HepG2 (cell line): Measurements from ENCODE around the gene ZNF697. TPM values are rescaled to one million over a fixed set of nuclear protein-coding genes. Genes with fewer than 3 reads are reported as not detected.

Experiments
- CHD2 ChIP-seq: IDR thresholded peaks from 2 replicates; pipeline ENCODE4 v1.6.1; 2011; ENCODE audit warnings: low read depth, low read length, improper control_type of control experiment
- FOXO1 ChIP-seq: sonication (generic); formaldehyde crosslinking; IDR thresholded peaks from 2 replicates; pipeline ENCODE4 v1.4.0; 2020; ENCODE audit warnings: missing genetic modification reagents
- GZF1 ChIP-seq: sonication (generic); formaldehyde crosslinking; IDR thresholded peaks from 2 replicates; pipeline ENCODE4 v1.5.1; 2020; ENCODE audit warnings: mild to moderate bottlenecking, missing genetic modification reagents
- HOXA7 ChIP-seq: sonication (generic); formaldehyde crosslinking; IDR thresholded peaks from 2 replicates; pipeline ENCODE4 v1.8.1; 2022; ENCODE audit warnings: mild to moderate bottlenecking, missing genetic modification reagents, moderate library complexity
- JUNB ChIP-seq: sonication (generic); formaldehyde crosslinking; IDR thresholded peaks from 2 replicates; pipeline ENCODE4 v1.8.0; 2022; ENCODE audit warnings: missing genetic modification reagents, mild to moderate bottlenecking, borderline replicate concordance
- JUND ChIP-seq: sonication (generic); formaldehyde crosslinking; IDR thresholded peaks from 2 replicates; pipeline ENCODE4 v1.8.0; 2022; ENCODE audit warnings: mild to moderate bottlenecking, missing genetic modification reagents
- KDM2A ChIP-seq: sonication (generic); formaldehyde crosslinking; IDR thresholded peaks from 2 replicates; pipeline ENCODE4 v1.4.0; 2020; ENCODE audit warnings: low read depth, missing genetic modification reagents, borderline replicate concordance
- MED8 ChIP-seq: sonication (generic); formaldehyde crosslinking; IDR thresholded peaks from 2 replicates; pipeline ENCODE4 v1.8.1; 2023; ENCODE audit warnings: mild to moderate bottlenecking, missing genetic modification reagents; ENCODE audit not compliant: insufficient replicate concordance
- MIER3 ChIP-seq: IDR thresholded peaks from 2 replicates; pipeline ENCODE4 v1.6.1; 2016; ENCODE audit warnings: missing compliant biosample characterization, borderline replicate concordance
- RAD21 ChIP-seq: fragments of 450-650 bp; formaldehyde crosslinking; IDR thresholded peaks from 2 replicates; pipeline ENCODE4 v1.5.0; 2020; ENCODE audit warnings: mild to moderate bottlenecking
- RFXAP ChIP-seq: sonication (generic); formaldehyde crosslinking; IDR thresholded peaks from 2 replicates; pipeline ENCODE4 v1.4.0; 2020; ENCODE audit warnings: missing genetic modification reagents, borderline replicate concordance
- SRSF4 ChIP-seq: fragments of 200-400 bp; formaldehyde crosslinking; IDR thresholded peaks from one replicate; pipeline ENCODE4 v1.6.1; 2018; ENCODE audit warnings: mild to moderate bottlenecking, low read depth, low read length, moderate library complexity; ENCODE audit not compliant: poor library complexity, severe bottlenecking
- ZBTB20 ChIP-seq: sonication (generic); formaldehyde crosslinking; IDR thresholded peaks from 2 replicates; pipeline ENCODE4 v1.8.1; 2023; ENCODE audit warnings: missing genetic modification reagents, low read depth, mild to moderate bottlenecking, borderline replicate concordance
- ZMAT3 ChIP-seq: sonication (generic); formaldehyde crosslinking; conservative IDR thresholded peaks from 2 replicates; pipeline ENCODE4 v1.7.0; 2021; ENCODE audit warnings: missing genetic modification reagents
- ZNF138 ChIP-seq: sonication (generic); formaldehyde crosslinking; IDR thresholded peaks from 2 replicates; pipeline ENCODE4 v1.5.0; 2020; ENCODE audit warnings: mild to moderate bottlenecking, low read depth, missing genetic modification reagents
- ZNF354B ChIP-seq: sonication (generic); formaldehyde crosslinking; IDR thresholded peaks from 2 replicates; pipeline ENCODE4 v1.8.0; 2022; ENCODE audit warnings: mild to moderate bottlenecking, missing genetic modification reagents
- ZNF430 ChIP-seq: sonication (generic); formaldehyde crosslinking; IDR thresholded peaks from 2 replicates; pipeline ENCODE4 v1.9.0; 2021; ENCODE audit warnings: mild to moderate bottlenecking, missing genetic modification reagents
- ZNF460 ChIP-seq: sonication (generic); formaldehyde crosslinking; IDR thresholded peaks from 2 replicates; pipeline ENCODE4 v1.5.1; 2020; ENCODE audit warnings: missing genetic modification reagents, mild to moderate bottlenecking, borderline replicate concordance
- ZNF567 ChIP-seq: sonication (generic); formaldehyde crosslinking; IDR thresholded peaks from 2 replicates; pipeline ENCODE4 v1.8.1; 2023; ENCODE audit warnings: mild to moderate bottlenecking, missing genetic modification reagents, borderline replicate concordance
- ZNF577 ChIP-seq: sonication (generic); formaldehyde crosslinking; IDR thresholded peaks from 2 replicates; pipeline ENCODE4 v1.4.0; 2020; ENCODE audit warnings: mild to moderate bottlenecking, low read depth, missing genetic modification reagents, borderline replicate concordance
- polyA plus RNA-seq, 8 experiments: library from polyadenylated mRNA; depleted of rRNA in 3 of 8; stranded (reverse) in 7 of 8; unstranded in 1 of 8; fragments of >200 nt; fragmentation: Illumina TruSeq in 4 of 8; extraction: Trizol in 4 of 8; gene quantifications; 2 replicates each; pipeline versions ENCODE4 v1.2.1 to v1.2.3, GENCODE V29; 2011 to 2016; ENCODE audit warnings: low read depth in 4 of 8, missing spikeins in 1 of 8, mixed read lengths in 1 of 8; ENCODE audit not compliant: insufficient read depth in 1 of 8
- total RNA-seq, 5 experiments: library from RNA; depleted of rRNA; stranded (reverse); fragments of >200 nt; fragmentation: Illumina TruSeq; extraction: Trizol; gene quantifications; 2 replicates each; pipeline ENCODE4 v1.2.3, GENCODE V29; 2016; ENCODE audit warnings: low read depth in 1 of 5
- TF ChIP-seq, protein P1 (sequence below): sonication (generic); formaldehyde crosslinking; IDR thresholded peaks from 2 replicates; pipeline ENCODE4 v1.5.1; 2020; ENCODE audit warnings: mild to moderate bottlenecking, missing genetic modification reagents, moderate library complexity
- TF ChIP-seq, protein P2 (sequence below): sonication (generic); formaldehyde crosslinking; IDR thresholded peaks from 2 replicates; pipeline ENCODE4 v1.4.0; 2020; ENCODE audit warnings: mild to moderate bottlenecking, missing genetic modification reagents

ZNF697 gene
- total and polyA plus RNA-seq, 2 of the 13 experiments (the other 11 are each of a cell fraction or from before 2014, with no cell fraction given): 2.3 to 7.1 TPM

GRCh38 chr1:119647734-119648619 lies at the start of gene ZNF697 (continued):
- TF ChIP-seq ZNF354B (CRISPR knock-in tag) (no peak), ZNF577 (no peak), ZBTB20 (CRISPR knock-in tag) (no peak; the same call in 1 of the 2 replicates), RFXAP (CRISPR knock-in tag) (peak; percentile 56; the same call in 1 of the 2 replicates), ZNF460 (CRISPR knock-in tag) (no peak), HOXA7 (CRISPR knock-in tag) (no peak), RAD21 (peak; percentile 38), MIER3 (CRISPR knock-in tag) (peak; percentile 21; the same call in 1 of the 2 replicates), JUND (no peak), JUNB (CRISPR knock-in tag) (no peak), KDM2A (CRISPR knock-in tag) (peak; percentile 38; the same call in 1 of the 2 replicates), ZNF430 (CRISPR knock-in tag) (peak; percentile 80), CHD2 (peak; percentile 93), ZNF138 (CRISPR knock-in tag) (peak; percentile 32; the same call in 1 of the 2 replicates), ZNF567 (CRISPR knock-in tag) (no peak; the same call in 1 of the 2 replicates), FOXO1 (CRISPR knock-in tag) (no peak), MED8 (CRISPR knock-in tag) (peak; percentile 37), ZMAT3 (CRISPR knock-in tag) (no peak), GZF1 (CRISPR knock-in tag) (peak; percentile 25; the same call in 1 of the 2 replicates), SRSF4 (no peak)
- TF ChIP-seq, protein P1, sequence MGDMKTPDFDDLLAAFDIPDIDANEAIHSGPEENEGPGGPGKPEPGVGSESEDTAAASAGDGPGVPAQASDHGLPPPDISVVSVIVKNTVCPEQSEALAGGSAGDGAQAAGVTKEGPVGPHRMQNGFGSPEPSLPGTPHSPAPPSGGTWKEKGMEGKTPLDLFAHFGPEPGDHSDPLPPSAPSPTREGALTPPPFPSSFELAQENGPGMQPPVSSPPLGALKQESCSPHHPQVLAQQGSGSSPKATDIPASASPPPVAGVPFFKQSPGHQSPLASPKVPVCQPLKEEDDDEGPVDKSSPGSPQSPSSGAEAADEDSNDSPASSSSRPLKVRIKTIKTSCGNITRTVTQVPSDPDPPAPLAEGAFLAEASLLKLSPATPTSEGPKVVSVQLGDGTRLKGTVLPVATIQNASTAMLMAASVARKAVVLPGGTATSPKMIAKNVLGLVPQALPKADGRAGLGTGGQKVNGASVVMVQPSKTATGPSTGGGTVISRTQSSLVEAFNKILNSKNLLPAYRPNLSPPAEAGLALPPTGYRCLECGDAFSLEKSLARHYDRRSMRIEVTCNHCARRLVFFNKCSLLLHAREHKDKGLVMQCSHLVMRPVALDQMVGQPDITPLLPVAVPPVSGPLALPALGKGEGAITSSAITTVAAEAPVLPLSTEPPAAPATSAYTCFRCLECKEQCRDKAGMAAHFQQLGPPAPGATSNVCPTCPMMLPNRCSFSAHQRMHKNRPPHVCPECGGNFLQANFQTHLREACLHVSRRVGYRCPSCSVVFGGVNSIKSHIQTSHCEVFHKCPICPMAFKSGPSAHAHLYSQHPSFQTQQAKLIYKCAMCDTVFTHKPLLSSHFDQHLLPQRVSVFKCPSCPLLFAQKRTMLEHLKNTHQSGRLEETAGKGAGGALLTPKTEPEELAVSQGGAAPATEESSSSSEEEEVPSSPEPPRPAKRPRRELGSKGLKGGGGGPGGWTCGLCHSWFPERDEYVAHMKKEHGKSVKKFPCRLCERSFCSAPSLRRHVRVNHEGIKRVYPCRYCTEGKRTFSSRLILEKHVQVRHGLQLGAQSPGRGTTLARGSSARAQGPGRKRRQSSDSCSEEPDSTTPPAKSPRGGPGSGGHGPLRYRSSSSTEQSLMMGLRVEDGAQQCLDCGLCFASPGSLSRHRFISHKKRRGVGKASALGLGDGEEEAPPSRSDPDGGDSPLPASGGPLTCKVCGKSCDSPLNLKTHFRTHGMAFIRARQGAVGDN: peak; percentile 71
- TF ChIP-seq, protein P2, sequence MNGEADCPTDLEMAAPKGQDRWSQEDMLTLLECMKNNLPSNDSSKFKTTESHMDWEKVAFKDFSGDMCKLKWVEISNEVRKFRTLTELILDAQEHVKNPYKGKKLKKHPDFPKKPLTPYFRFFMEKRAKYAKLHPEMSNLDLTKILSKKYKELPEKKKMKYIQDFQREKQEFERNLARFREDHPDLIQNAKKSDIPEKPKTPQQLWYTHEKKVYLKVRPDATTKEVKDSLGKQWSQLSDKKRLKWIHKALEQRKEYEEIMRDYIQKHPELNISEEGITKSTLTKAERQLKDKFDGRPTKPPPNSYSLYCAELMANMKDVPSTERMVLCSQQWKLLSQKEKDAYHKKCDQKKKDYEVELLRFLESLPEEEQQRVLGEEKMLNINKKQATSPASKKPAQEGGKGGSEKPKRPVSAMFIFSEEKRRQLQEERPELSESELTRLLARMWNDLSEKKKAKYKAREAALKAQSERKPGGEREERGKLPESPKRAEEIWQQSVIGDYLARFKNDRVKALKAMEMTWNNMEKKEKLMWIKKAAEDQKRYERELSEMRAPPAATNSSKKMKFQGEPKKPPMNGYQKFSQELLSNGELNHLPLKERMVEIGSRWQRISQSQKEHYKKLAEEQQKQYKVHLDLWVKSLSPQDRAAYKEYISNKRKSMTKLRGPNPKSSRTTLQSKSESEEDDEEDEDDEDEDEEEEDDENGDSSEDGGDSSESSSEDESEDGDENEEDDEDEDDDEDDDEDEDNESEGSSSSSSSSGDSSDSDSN (CRISPR knock-in tag): peak; percentile 95
